ENCODE data around the gene ITPKB.

GRCh38 chr1:226650236-226650841, 88.7 kb downstream of the ITPKB start:
- TF ChIP-seq, protein P1, sequence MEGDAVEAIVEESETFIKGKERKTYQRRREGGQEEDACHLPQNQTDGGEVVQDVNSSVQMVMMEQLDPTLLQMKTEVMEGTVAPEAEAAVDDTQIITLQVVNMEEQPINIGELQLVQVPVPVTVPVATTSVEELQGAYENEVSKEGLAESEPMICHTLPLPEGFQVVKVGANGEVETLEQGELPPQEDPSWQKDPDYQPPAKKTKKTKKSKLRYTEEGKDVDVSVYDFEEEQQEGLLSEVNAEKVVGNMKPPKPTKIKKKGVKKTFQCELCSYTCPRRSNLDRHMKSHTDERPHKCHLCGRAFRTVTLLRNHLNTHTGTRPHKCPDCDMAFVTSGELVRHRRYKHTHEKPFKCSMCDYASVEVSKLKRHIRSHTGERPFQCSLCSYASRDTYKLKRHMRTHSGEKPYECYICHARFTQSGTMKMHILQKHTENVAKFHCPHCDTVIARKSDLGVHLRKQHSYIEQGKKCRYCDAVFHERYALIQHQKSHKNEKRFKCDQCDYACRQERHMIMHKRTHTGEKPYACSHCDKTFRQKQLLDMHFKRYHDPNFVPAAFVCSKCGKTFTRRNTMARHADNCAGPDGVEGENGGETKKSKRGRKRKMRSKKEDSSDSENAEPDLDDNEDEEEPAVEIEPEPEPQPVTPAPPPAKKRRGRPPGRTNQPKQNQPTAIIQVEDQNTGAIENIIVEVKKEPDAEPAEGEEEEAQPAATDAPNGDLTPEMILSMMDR (IDR thresholded peaks at IDR 0.05): no peak
- TF ChIP-seq, protein P2, sequence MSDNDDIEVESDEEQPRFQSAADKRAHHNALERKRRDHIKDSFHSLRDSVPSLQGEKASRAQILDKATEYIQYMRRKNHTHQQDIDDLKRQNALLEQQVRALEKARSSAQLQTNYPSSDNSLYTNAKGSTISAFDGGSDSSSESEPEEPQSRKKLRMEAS (IDR thresholded peaks at IDR 0.05; ENCODE audit: low read depth): no peak
- TF ChIP-seq TEAD4 (IDR thresholded peaks at IDR 0.05; ENCODE audit: borderline replicate concordance, insufficient read depth) (no peak), SIN3A (IDR thresholded peaks at IDR 0.05; ENCODE audit: borderline replicate concordance, low read depth, low read length) (no peak), MEF2A (IDR thresholded peaks at IDR 0.05; ENCODE audit: borderline replicate concordance, low read depth) (no peak), POLR2AphosphoS5 (IDR thresholded peaks at IDR 0.05; ENCODE audit: low read depth, low read length) (no peak), YY1 (IDR thresholded peaks at IDR 0.05; ENCODE audit: low read depth) (no peak), EP300 (IDR thresholded peaks at IDR 0.05; ENCODE audit: borderline replicate concordance in 1 of 2, low read depth in 1 of 2, low read length in 1 of 2) (no peak)
- TF ChIP-seq, protein P3, sequence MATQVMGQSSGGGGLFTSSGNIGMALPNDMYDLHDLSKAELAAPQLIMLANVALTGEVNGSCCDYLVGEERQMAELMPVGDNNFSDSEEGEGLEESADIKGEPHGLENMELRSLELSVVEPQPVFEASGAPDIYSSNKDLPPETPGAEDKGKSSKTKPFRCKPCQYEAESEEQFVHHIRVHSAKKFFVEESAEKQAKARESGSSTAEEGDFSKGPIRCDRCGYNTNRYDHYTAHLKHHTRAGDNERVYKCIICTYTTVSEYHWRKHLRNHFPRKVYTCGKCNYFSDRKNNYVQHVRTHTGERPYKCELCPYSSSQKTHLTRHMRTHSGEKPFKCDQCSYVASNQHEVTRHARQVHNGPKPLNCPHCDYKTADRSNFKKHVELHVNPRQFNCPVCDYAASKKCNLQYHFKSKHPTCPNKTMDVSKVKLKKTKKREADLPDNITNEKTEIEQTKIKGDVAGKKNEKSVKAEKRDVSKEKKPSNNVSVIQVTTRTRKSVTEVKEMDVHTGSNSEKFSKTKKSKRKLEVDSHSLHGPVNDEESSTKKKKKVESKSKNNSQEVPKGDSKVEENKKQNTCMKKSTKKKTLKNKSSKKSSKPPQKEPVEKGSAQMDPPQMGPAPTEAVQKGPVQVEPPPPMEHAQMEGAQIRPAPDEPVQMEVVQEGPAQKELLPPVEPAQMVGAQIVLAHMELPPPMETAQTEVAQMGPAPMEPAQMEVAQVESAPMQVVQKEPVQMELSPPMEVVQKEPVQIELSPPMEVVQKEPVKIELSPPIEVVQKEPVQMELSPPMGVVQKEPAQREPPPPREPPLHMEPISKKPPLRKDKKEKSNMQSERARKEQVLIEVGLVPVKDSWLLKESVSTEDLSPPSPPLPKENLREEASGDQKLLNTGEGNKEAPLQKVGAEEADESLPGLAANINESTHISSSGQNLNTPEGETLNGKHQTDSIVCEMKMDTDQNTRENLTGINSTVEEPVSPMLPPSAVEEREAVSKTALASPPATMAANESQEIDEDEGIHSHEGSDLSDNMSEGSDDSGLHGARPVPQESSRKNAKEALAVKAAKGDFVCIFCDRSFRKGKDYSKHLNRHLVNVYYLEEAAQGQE (IDR thresholded peaks at IDR 0.05; ENCODE audit: low read depth, low read length): no peak
